Stimulated activated naive CD4-positive, alpha-beta T cell (primary cell): ENCODE data around the gene MYEF2.

Experiments
- DNase-seq, 6 experiments: peaks; one replicate each; lab custom pipeline; 2025; lab: John Stamatoyannopoulos, UW

Gene MYEF2

DNA sequence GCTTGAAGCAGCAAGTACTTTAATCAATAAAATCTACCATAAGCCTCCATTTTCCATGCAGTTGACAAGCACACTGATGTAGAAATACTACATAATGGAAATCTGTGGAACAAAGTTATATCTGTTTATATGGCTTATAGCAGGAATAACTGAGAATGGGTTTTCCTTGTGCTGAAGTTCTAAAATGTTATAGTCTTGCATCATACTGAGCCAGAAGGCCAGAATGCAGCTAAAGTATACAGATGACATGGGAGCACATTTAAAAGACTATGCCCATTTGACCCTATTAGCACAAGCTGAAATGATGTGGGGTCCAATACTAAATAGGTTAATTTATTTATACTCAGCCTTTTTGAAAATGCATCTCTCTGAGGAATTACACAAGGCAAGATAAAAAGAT lies 32.2 kb downstream of the MYEF2 start:
- DNase-seq: no peak

DNA sequence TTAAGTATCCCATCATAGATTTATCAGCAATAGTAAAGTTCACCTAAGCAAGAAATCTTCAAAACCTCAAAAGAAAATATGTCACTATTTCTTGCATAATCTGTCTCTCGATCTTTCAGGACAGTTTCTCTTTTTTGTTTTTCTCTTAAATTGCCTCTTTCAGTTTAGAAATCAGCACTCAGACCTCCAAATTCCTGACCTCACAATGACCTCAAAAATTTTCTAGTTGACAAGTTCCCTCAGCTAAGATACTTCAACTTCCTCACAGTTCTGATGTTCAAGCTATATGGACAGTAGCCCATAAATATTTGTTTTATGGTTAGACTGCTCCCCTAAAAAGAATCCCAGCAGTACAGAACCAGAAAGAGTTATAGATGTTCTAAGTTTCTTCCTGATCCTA lies 33.2 kb downstream of the MYEF2 start:
- no peak for DNase-seq

DNA sequence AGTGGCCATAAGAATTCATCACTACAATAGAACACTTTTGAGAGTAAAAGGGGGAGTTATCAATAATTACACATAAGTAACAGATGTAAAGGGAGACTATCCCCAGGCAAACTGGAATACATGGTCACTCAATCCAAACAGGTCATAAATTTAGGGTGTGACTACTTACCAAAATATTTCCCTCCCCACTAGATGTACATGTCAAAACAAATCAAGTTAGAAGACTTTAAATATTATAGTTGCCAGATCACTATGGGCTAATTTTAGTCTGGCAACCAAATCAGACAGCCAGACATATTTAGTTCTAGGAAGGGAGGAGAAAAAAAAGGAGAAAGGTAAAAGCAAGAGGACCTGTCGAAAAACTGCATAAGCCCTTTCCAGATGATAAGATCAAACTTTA lies 34.2 kb downstream of the MYEF2 start:
- DNase-seq: no peak

DNA sequence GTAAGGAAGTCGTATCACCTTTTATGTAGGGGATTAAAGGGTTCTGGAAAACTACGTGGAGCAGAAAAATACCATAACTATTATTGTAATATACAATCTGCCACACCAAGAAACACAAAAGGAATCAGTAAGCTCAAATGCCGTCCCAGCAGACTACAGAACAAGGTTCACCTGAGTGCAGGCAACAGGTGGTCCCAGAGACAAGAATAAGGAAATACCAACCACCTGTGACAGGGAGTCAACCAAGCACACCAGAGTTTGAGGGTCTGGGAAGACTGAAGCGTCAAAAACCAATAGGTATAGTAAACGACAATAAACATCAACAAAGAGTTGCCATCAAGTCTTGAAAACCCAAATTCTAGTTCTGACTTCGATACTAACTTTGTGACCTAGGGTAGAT lies 45.2 kb downstream of the MYEF2 start:
- no peak for DNase-seq

DNA sequence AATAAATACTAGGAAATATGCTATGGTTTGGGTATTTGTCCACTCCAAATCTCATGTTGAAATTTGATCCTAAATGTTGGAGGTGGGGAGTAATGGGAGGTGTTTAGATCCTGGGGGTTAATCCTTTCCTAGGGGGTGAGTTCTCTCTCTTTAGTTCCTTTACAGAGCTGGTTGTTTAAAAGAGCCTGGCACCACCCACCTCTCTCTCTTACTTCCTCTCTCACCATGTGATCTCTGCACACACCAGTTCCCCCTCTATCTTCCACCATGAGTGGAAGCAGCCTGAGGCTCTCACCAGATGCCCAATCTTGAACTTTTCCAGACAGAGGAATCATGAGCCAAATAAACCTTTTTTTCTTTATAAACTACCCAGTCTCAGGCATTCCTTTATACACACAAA lies 46.8 kb downstream of the MYEF2 start:
- no peak for DNase-seq

DNA sequence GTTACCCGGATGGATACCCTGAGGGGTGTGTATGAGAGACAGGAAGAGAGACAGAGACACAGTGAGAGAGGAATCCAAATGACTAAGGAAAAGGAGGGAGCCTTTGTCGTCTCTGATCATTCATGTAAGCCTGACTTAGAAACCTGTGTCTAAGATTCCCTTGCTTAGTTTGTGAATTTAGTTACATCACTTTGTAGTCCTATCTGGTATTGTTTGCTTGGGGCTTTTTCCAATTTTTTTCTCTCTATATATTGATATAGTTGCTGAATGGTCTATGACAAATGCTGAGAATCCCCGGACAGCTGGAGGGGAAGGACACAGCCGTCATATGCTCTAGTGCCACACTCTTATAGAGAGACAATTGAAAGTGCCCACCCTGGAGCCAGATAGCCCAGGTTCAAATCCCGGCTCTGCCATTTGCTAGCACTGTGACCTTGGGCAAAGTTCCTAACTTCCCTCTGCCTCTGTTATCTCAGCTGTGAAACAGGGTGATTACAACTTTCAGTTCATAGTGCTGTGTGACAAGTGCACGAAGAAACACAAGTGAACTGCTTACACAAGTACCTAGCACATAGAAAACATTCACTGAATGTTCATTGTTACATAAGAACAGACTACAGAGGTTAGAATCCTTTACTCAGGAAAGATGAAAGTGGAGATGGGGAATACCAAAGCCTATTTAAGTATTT lies 51.3 kb downstream of the MYEF2 start:
- no peak for DNase-seq

DNA sequence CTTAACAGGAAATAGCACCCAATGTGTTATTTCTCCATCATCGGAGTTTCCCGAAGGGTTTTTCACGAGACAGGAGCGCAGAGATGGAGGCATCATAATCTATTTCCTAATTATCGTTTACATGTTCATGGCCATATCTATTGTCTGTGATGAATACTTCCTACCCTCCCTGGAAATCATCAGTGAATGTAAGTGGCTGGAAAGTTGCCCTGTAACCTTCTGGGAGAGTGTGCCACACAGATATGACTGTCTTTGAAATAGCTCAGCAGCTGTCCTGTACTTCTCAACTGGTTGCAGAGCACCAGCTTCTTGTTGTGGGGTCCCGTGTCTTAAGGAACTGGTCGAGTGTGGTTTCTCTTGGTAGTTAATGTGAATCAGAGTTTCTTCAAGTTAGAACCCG lies 56.2 kb downstream of the MYEF2 start:
- DNase-seq: no peak

DNA sequence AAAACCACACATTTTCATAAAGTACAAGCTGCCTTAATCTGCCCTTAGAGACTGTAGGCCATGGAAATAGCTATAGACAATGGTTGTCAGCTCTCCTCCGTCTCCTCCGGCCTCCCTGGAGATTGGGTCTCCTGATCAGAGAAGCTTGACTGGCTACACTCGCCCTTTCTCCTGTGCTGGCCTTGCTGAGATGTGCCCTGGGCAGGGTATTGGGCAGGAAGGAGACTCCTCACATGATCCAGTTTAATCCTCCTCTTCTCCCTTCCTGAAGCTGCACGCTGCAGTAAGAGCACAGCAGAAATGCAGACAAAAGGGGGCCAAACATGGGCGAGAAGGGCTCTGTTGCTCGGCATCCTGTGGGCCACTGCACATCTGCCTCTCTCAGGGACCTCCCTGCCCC lies 57.4 kb downstream of the MYEF2 start, which contains the start of gene SLC24A5:
Gene SLC24A5 (plus strand): TSS at position 246 of the 400 bp plus-strand sequence. CDS start 55 bp downstream, at position 301.
- no peak for DNase-seq

DNA sequence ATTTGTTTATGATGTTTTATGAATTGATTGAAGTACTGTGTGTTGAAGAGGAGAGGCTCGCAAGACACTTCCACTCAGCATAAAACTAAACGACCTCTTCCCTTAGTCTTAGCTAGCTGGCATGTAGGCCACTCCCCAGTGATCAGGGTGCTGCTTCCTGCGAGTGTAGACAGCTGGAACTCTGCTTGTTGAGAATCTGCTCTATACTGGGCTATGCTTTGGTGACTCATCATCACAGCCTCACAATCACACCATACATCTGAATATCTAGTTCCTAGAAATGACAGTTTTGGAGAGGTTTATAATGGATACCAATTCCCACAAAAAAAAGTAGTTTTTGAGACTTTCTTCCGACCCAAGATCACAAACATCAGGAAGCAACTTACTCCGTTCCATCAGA lies 58.8 kb downstream of the MYEF2 start:
- DNase-seq: no peak

DNA sequence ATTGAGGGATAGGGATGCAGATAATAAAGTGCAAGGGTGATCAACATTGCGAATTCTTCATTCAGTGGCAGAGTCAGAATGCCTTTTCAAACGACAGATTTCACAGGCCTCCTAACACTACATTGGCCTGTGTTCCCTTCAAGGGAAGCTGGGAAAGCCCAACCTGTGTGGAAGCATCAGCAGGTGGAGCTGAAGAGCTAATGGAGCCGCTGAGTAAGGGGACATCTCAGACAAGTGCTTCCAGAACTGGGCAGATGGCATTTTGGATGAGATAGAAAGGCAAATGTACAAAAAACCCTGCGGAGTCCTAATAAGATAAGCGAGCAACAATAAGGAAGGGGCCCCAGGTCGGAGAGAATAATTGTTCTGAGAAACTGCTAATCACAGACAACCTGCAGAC lies 65.9 kb downstream of the MYEF2 start:
- DNase-seq: no peak

DNA sequence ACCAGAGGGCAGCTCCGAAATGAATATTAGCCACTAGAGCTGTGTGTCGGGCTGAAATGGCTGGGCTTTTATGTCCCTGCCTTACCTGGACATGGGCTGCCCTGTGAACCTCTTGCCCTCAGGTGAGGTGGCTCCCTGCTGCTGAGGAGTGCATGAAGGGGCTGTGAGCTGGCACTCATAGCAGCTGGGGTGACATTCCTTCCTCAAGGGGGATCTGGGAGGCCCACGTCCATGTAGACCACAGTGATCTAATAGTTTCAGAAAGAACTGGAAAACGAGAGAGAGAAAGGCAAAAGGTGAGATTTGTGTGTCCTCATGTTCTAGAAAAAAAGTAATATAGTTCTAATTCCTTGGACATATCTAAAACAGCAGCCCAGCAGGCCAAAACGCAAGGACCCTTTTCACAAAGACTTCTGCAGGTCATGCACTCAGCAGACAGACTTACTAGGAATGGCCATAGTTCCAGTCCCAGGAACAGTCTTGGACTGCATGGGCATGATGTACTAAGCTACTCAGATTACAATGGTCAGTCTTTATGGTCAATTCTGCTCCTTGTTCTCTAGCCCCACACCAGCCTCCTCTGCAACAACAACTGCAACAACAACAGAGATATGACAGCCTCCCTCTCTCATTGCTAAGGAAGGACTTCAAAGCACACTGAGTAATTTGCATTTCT lies 68.1 kb downstream of the MYEF2 start:
- DNase-seq: no peak

DNA sequence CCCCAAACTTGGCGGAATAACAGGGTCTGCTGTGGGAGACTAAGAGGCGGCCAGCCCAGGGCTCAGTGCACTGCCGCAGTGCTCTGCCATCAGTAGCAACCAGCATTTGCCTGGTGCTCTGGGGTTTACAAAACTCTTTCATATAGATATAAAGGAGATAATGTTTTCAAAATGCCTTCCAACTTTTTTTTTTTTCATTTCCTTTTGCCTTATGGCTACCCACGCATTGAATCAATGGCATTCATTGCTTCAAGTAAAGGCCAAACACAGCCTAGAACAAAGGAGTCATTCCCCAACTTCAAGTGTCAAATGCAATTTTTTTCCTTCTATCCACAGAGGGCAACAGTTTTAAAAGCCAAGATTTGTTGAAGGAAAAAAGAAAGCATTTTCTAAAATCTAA lies 68.9 kb downstream of the MYEF2 start:
- DNase-seq: no peak

DNA sequence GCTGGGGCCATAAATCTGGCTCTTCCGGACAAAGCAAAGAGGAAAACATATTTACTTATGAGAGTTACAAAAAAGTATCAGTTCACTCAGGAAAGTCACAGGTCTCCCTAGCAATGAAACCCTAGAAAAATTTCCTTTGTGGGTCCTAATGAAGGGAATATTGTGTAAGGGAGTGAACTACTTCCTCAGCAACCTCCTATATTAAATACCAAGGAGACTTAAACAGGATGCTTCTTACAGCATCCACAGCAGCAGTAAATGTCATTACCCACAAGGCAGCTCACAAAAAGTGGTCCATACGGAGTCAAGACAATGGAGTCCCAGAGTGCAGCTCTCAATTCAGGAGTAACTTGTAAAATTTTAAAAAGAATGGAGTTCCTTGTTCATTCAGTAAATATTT lies 72.2 kb downstream of the MYEF2 start:
- no peak for DNase-seq

DNA sequence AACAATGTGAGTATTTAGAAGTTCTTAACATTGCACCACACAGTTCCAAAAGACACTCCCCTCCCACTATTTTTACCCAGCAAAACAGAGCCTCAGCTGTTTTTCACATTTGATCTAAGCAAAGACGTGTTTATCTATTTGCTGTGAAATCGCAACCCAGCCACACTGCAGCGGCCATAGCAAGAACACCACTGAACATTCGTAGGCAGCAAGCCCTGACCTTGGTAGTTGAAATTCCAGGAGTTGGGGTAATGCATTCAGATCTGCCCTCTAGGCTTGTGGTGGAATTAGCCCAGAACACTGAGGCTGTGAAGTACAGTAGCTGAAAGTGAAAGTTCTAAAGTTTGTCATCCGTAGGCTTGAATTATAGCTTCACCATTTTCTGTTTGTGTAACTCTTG lies 74.4 kb downstream of the MYEF2 start:
- no peak for DNase-seq

DNA sequence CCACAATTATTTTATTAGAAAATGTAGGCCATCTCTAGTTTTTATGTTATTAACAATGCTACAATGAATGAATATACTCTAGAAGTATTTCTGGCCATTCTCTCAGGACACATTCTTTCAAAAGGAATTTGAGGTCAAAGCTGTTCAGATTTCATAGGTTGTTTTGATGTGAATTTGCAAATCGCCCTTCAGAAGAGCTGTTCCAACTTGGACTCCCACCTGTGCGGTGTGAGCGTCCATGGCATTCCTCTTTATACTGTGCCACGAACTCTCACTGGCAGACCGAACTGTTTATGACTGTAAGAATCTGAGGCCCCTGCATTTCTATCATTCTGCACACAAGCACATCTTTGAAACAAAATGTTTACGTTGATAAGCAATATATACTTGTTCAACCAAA lies 75.9 kb downstream of the MYEF2 start:
- DNase-seq: no peak

DNA sequence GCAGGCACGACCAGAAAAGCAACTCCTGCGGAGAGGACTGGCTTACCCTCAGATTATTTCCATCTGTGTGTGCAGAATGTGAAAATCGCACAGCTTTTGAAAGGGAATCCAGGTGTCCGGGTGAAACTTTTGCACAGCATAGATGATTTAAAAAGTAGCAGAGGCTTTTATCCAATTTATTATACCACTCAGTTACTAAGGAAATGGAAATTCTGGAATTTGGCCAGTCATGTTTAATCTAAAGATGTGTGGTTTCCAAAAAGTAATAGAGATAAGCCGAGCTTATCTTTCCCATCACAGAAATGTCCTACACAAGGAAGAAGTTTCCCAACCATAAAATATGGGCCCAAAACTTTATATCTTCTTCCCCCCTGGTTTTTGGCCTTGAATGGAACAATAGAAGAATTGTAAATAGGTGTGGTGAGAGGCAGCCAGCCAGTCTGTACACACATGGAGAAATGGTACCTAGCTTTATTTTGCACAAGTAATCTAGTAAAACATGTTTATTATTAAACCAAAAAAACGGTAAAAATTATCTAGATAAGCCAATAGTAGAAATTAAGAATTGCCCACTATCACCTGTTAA lies 76.6 kb downstream of the MYEF2 start:
- DNase-seq: no peak

DNA sequence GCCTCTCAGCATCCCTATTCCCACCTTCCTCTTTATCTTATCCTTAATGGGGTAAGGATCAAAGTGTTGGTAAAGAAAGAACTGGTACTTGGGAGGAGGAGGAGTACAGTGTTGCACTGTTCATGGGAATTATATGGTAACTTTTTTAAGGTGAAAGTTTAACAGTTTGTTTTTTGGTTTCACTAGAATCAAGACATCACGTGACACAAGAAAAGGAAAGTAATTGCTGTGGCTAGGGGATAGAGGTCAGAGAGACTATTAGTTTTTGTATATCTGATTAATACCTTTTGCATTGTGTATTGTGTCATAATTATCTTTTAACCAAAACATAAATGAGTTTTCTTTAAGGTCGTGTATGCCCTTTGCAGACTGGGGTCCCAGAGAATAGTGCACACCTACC lies 80.8 kb downstream of the MYEF2 start:
- DNase-seq: no peak

DNA sequence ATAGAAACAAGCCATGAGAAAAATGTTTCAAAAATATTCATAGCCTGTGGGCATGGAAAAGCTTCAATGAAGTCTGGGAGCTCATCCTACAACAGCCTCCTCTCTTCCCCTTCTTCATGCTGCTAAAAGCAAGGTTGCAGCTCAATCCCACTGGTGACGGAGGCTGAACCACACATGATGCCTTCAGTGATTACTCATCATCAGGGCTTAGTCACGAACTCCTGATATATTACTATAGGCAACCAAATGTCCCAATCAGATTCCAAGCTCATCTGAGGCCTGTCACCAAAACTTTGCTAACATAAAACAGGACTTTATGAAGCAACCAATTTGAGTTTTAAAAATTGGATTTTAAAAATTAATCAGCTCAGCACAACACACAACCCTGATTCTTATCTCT lies 81.3 kb downstream of the MYEF2 start:
- no peak for DNase-seq

DNA sequence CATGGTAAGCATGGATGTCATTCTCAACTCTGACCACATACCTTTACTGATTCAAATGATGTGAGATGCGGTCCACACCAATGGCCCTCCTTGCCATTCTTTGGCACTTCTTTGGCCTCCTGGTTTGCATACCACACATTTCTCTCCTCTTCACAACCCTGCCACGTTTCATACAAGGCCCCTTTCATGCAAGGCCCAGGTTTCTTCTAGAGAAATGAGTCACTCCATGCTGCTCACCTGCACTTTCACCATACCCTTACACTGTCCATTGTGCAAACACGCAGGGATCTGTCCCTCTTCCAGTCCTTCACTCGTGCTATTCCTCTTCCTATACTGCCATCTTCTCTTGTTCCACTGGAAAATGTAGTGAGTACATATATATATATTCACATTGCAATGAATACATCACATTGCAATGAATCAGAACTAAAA lies 81.7 kb downstream of the MYEF2 start:
- DNase-seq: no peak

DNA sequence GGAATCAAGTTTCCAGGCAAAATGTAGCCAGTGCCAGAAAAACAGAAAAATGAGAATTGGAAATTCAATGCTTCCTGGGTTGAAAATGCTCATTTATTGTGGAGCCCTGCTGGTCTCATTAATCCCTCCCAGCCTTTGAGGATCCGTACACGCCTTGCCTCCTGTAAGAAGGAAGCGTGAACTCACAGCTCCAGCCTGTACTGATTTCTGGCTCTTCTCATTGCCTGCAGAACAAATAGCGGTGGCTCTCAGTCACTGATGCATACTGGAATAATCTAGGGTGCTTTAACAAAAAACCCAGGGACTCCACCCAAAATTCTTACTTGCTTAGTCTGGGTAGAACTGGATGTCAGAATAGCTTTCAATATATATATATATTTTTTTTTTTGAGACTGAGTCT lies 86.6 kb downstream of the MYEF2 start:
- no peak for DNase-seq

DNA sequence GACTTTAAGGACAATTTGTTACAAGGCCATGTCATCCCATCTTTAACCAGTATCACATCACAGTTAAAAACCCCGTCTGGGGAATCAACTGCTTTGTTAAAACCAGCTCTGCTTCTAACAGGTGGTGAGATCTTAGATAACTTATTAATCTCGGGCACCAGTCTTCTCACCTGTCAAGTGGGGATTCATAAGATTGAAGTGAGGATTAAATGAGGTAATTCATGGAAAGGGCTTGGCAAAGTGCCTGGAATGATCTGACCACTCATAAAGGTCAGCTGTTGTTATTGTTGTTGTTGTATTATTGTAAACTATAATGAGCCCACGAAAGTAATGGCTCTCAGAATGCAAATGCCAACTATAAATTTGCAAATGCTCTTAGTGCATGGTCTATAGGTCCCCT lies 87.4 kb downstream of the MYEF2 start:
- no peak for DNase-seq

DNA sequence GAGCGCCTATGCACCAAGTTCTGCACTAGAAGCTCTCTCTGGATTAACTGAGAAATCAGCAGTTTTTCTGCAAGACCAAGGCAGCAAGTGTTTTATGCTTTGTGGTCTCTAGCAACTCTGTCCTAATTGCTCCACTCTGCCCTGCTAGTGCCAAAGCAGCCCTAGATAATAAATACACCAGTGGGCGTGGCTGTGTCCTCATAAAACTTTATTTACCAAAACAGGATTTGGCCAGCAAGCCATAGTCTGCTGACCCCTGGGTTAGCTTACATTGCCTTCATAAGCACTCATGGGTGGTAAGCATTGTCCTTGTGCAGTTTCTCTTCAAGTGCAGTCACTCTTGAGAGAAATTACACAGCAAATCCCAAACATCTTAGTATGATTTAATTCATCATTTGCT lies 88.0 kb downstream of the MYEF2 start:
- DNase-seq: no peak

DNA sequence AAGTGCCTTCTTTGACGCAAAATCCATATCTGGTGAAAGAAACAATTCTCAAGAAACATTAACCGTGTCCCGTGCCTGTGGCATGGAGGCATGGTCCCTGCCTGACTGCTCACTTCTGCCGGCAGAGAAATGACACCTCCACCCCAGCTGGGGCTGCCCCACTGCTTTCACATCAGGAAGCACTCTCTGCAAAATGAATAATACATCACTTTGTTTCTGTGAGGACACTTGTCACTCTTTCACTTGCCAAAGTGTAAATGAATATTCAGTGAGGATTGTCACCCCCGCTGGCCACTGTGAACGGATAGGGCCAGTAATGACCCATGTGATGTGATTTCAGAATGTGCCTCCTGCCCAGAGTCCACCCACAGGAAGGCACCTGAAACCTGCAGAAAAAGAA lies 88.4 kb downstream of the MYEF2 start:
- DNase-seq: no peak

DNA sequence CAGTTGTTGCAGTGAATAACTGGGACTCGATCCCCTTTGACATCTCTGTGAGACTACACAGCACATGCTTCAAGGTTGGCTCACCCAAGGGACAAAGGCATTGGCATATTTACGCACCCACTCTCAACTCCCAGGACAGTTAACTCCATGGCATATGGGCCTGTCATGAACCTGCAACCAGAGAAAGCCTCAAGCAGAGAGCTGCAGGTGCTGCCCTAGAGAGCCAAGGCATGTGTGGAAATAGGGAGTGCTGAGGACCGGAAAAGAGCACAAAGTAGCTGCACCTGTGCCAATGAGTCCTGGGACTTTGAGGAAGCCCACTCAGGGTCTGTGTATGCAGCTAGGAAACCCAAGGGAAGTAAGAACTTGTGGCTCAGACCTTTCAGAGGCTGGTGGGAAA lies 90.3 kb downstream of the MYEF2 start:
- DNase-seq: no peak
